GM18507 (cell line): ENCODE measurements around the gene MRPS34.
A peak's percentile ranks its signal among the peaks of the same experiment; 100 is the strongest.

Experiments used
- DNase-seq: peaks from one replicate; pipeline ENCODE4 v3.0.0; 2011; ENCODE audit warnings: low read depth; ENCODE audit not compliant: insufficient read length; ENCODE audit errors: extremely low spot score
- FAIRE-seq: peaks from 2 replicates; lab custom pipeline; 2011; peaks lifted over from hg19 to GRCh38; lab: Jason Lieb, UNC

MRPS34 gene

DNA sequence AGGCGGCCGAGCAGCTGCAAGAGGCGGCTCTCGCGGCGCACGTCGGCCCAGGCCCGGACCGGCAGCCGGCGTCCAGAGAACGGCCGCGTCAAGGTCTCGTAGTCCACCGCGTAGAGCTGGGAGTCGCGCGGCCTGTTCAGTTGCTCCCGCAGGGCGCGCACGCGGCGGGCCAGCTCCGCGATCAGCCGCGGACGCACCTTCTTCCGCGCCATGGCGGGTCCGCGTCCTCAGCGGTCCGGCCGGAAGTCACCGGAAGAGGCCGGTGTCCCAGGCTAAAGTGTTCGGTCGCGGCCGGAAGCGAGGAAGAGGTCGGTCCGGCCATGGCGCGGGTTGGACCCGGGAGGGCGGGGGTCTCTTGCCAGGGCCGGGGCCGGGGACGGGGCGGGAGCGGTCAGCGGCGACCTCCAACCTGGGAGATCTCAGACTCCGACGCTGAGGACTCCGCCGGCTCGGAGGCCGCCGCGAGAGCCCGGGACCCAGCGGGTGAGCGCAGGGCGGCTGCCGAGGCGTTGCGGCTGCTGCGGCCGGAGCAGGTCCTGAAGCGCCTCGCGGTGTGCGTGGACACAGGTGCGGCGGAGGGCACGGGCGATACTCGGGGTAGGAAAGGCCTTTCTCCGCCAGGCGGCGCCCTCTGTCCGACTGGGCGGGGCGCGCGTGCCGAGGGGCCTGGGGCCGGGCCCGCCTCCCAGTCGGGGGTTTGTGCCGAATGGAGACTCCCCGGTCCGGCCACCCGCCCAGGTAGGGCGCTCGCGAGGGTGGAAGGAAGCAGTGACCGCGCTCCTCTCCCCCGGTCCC is at the start of gene MRPS34:
TSS of gene MRPS34 (minus strand) at position 227 of the 795 bp plus-strand sequence. CDS start at position 212, 15 bp downstream.
- FAIRE-seq = peak; percentile 79
- DNase-seq = peak; percentile 77

DNA sequence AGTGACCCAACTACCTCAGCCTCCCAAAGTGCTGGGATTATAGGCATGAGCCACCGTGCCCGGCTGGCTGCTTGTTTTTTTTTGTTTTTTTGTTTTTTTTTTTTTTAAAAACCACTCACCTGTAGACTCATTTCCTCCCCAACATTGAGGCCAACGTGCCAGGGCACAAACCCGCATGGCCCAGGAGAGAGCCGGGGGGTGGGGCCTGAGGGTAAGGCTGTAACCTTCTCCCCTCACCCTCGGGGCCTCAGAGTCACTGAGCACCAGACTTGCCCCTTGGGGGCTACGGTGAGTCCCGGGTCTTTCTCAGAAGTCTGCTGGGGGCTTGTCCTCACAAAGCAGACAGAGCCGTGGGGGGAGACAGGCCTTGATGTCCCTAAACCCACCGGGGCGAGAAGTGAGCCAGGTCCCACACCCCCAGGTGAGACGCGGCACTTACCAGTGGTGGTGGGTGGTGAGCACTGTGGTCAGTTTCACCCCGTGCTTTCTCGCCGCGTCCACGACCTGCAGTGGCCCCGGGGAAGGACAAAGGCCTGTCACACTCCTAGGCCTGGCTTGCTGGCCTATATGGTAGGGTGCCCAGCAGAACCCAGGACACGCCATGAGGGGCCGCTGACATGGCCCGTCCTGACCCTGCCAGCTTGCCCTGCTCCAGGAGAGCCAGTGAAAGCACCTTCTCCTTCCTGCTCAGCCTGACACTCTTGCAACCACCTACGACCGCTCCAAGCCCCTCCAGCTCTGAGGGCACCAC is 49.1 kb upstream of the MRPS34 start:
- FAIRE-seq (no peak), DNase-seq (no peak)

DNA sequence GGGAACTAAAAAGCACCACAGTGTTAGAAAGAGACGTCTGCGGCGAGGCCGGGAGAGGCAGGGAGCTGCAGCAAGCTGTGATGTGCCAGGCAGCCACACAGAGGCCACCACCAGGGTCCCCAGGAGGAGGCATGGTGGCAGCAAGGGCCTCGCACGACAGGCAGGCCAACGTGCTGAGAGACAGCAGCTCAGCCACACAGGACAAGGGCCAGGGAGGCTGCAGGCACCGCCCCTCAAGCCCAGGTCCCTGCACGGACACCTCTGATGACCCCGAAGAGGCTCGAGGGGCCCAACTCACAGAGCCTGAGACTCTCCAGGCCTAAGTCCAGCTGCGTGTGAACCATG is 48.0 kb upstream of the MRPS34 start:
- FAIRE-seq = no peak
- DNase-seq = no peak

DNA sequence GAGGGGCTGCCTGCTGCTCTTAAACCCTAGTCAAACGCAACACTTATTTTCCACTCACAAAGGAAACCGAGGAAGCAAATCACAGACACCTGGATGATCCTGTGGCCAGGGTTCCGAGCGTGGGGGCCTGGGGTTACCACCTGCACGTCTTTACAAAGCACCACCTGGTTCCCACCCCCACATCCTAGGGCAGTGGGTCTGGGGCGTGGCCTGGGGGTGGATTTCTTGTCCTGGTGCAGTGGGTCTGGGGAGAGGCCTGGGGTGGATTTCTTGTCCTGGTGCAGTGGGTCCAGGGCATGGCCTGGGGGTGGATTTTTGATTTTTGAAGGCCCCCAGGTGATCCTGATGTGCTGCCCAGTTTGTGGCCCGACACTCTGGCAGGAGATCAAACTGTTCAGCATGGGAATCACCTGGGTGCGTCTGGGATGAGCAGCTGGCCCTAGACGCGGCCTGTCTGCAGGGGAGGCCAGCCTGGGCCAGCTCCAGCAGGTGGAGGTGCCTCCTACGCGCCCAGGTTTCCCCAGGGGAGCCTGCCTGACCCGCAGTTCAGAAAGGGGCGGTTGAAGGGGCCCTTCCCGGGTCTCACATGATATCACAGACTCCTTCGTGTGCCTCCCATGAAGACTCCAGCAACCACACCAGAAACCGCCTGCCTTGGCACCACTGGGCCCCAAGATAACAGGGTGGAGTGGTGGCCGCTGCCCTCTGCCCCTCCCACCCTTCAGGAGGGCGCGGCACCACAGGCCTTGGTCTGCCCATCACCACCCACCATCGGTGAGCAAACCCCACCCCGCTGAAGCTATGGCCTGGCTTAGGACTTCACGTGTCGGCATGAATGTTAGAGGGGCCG is 47.4 kb upstream of the MRPS34 start:
- DNase-seq (no peak), FAIRE-seq (no peak)

DNA sequence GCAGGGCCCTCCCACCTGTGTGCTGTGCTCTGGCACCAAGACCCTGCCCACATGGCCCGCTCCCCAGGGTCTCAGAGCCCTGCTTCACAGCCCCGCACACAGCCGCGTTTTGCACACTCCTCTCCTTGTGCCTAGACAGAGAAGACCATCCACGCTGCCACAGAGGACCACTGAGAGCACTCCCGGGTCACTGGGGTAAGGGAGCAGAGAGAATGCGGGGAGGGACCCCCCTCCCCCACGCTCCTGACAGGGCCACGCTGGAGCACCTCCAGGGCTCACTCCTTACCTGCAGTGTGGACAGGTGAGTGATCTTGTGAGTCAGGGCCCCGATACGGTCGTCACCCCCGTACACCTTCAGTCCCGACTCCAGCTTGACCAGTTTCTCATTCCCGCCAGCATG is 46.7 kb upstream of the MRPS34 start:
- DNase-seq = no peak
- no peak for FAIRE-seq

- DNase-seq = no peak
- no peak for FAIRE-seq
These were observed 46.1 kb upstream of the MRPS34 start for GRCh38 chr16:1818873-1819525.

GRCh38 chr16:1818204-1818872 is 45.4 kb upstream of the MRPS34 start:
- FAIRE-seq (no peak), DNase-seq (no peak)

- no peak for DNase-seq
- no peak for FAIRE-seq
These were observed 44.8 kb upstream of the MRPS34 start for GRCh38 chr16:1817716-1818115.

- FAIRE-seq (no peak), DNase-seq (no peak)
These were observed 44.3 kb upstream of the MRPS34 start for GRCh38 chr16:1817276-1817589.

DNA sequence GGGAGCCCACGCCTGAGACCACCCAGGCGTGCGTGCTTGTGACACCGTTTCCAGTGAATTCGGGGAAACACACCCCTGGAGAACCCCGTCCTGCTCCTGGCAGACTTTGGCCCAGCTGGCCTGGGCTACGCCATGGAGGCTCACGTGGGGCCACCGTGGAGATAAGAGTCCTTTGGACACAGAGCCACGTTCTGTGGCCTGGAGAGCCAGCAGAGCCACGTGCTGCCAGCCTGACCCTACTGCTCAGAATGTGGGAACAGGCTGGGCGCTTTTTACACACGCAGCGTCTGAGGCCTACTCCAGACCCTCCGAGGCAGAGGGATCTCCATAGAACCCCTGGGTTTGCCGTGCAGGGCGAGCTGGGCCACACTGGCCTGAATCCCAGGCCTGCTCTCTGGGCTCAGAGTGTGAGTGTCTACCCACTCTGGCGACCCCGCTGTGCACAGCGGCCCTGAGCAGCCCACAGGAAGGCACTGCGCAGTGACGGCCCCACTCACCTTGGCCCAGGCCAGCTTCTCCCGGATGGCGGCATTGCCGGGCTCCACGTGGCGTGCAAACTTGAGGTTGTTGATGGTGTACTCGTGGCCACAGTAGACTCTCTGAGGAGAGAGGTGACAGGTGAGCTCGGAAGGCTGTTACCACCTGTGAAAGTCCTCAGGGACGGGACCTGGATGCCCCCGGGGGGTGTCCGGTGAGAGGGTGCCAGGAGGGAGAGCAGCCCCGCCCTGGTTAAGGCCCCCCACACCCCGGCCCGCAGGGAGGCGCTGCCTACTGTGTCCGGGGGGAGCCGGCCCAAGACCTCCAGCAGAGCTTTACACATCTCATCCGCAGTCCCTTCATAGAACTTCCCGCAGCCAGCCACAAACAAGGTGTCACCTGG is 43.7 kb upstream of the MRPS34 start:
- no peak for FAIRE-seq
- no peak for DNase-seq

GRCh38 chr16:1815461-1815860 is 42.5 kb upstream of the MRPS34 start:
- FAIRE-seq (no peak), DNase-seq (no peak)

- DNase-seq = no peak
- FAIRE-seq = no peak
These were observed 39.8 kb upstream of the MRPS34 start for GRCh38 chr16:1812732-1813163.

GRCh38 chr16:1810536-1810935 is 37.6 kb upstream of the MRPS34 start:
- DNase-seq (no peak), FAIRE-seq (no peak)

DNA sequence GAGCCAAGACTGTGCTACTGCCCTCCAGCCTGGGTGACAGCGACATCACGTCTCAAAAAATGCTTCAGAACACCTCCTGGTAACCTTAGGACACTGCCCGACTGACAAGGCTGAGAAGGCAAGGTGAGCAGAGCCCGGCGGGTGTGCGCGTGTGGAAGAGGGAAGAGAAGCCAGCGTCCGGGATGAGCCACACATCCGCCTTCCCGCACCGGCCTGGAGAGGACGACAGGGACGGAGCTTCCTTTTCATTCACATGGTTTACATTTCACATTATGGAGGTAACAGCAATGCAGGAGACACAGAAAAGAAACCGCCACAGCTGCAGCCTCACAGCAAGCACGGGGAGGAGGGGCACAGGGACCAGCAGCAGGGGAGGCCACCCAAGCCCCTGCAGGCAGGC is 37.2 kb upstream of the MRPS34 start:
- DNase-seq = no peak
- no peak for FAIRE-seq

DNA sequence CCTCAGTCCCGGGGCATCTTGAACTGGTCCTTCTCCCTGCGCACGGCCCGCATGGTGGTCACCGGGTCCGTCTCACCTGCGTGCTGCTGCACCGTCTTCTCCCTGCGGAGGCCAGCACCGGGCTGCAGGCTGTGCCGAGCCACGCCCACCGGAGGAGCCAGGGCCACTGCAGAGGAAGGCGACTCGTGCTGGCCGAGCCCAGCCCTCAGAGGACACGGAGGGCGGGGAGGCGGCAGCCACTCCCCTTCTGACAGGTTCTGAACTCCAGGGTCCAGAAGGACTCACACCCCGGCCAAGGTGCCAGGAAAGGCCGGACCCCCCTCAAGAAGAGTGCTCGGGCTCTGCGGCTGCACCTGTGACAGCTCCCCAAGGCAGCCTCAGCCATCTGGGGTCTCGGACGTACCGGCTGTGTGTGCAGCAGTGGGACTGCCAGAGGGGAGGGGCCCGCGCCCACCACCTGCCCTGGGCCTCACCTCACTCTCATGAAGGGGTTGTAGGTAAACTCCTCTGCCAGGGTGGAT is 36.4 kb upstream of the MRPS34 start:
- FAIRE-seq (no peak), DNase-seq (no peak)

GRCh38 chr16:1808691-1809090 is 35.8 kb upstream of the MRPS34 start:
- DNase-seq (no peak), FAIRE-seq (no peak)

DNA sequence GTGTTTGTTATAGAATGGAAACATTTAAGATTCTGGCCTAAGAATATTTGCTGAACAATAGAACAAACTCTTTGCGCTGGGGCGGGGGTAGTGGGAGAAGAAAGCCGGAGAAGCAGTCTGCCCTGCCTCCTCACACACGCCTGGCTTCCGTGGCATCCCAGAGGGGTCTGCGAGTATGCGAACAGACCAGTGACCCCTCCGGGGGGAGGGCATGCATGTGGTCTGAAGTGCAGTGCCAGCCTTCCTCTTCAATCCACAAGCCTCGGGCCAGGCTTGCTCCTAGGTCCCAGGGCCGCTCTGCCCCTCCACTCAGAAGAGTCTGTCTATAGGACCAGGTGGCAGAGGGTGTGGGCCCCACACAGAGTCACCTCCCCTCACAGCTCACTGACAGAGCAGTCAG is 34.7 kb upstream of the MRPS34 start:
- FAIRE-seq = no peak
- no peak for DNase-seq

- FAIRE-seq = no peak
- no peak for DNase-seq
These were observed 27.8 kb upstream of the MRPS34 start for GRCh38 chr16:1800701-1801100.
